OCI-LY1 (cell line): ENCODE results near the gene KRT4.

ENCODE experiments used
- CTCF ChIP-seq: fragments of 200-600 bp; sonication (generic), shearing (Covaris generic); IDR thresholded peaks from 2 replicates; pipeline ENCODE4 v1.5.1; 2017; ENCODE audit warnings: mild to moderate bottlenecking, antibody characterized with exemption, low read length, moderate library complexity, mixed read lengths
- EZH2 ChIP-seq: fragments of 200-600 bp; sonication (generic), shearing (Covaris generic); IDR thresholded peaks from 2 replicates; pipeline ENCODE4 v1.8.0; 2017; ENCODE audit warnings: borderline replicate concordance, mixed run types, mild to moderate bottlenecking, antibody characterized with exemption, low read length, moderate library complexity, mixed read lengths

GRCh38 chr12:52832451-52832850 lies 18.5 kb upstream of the KRT4 start:
- TF ChIP-seq CTCF (no peak), EZH2 (no peak)
